HG03565 (cell line): ENCODE results near the gene ARL4A.
"Not testable (repeated sequence)": the region's sequence is repeated elsewhere in the genome, so short reads cannot be mapped to it uniquely, and the experiment has no call there.

Experiments used
- ATAC-seq: cut with Tn5 transposase; IDR thresholded peaks from one replicate; pipeline ENCODE4 v1.9.1; 2021; ENCODE audit warnings: mild to moderate bottlenecking, moderate library complexity; ENCODE audit not compliant: unreplicated experiment

ARL4A gene, protein sequence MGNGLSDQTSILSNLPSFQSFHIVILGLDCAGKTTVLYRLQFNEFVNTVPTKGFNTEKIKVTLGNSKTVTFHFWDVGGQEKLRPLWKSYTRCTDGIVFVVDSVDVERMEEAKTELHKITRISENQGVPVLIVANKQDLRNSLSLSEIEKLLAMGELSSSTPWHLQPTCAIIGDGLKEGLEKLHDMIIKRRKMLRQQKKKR

DNA sequence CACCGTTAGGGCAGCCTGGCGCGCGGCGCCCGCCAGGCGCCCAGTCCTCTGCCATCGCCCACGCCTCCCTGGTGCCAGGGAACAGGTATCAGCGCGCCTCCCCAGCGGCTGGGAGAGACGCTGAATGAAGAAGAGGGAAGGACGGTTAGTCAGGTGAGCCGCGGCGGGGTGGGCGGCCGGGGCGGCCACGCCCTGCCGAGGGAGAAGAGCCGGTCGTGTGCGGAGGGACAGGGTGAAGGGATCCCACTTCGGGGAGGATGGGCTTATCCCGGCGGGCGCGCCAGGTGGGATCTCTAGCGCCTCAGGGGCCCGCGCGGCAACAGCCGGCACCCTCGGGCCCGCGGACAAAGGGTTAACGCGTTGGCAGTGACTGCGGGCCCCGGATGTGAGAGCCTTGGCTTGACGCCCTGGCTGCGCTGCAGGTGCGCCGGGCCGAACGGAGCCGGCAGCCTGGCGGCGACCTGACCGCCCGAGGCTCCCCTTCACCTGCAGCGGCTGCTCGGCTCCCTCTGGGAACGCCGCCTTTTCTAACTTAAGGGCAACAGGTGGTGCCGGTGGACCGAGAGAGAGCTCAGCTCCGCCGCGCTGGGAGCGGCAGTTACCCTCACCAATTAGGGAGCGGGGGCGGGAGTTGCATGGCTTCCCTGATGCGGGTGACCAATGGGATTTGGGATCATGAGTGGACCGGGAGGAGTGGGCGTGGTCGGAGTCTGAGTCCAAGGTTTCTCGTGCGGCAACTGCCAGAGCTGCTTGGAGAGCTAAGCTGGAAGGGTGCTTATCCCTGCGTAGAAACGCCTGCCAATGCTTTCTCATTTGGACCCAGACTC lies at the start of gene ARL4A:
Gene ARL4A, plus strand, starts transcription at position 743 of the 827 bp plus-strand sequence. CDS start 622 bp downstream, outside the sequence.
- peak; percentile 72 for ATAC-seq

- no peak for ATAC-seq
Observed at GRCh38 chr7:12637819-12638592, 49.4 kb upstream of the ARL4A start.

- ATAC-seq, result peak; percentile 40
Observed at GRCh38 chr7:12638851-12639456, 48.5 kb upstream of the ARL4A start.

DNA sequence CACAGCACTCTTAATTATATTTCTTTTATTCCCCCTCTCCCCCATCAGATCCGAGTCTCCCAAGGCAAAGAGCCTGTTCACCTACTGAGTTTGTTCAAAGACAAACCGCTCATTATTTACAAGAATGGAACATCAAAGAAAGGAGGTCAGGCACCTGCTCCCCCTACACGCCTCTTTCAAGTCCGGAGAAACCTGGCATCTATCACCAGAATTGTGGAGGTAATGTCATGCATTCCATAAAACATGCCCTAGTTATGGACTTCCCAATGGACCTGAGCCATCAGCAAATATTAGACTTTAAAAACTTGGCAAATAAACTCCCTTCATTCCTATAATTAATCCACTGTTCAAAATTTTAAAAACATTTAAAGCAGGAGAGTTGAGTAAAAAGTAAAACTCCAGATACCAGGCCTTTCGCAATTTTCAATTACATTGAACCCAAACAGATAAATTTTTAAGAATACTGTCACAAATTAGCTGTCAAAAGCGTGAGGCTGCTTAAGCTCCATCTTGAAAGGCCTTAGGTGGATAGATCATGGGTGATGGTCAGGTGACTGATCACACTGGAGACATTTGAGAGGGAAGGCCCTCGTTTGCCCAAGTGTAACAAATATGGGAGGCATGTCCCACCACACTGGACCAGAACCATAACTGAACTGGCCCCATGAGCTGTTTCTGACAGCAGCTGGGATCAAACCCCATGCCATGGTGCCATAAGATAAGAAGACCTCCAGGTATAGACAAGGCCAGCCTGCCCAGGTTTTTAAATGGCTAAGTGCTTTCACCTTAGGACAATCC lies 46.9 kb upstream of the ARL4A start:
- ATAC-seq, result no peak

DNA sequence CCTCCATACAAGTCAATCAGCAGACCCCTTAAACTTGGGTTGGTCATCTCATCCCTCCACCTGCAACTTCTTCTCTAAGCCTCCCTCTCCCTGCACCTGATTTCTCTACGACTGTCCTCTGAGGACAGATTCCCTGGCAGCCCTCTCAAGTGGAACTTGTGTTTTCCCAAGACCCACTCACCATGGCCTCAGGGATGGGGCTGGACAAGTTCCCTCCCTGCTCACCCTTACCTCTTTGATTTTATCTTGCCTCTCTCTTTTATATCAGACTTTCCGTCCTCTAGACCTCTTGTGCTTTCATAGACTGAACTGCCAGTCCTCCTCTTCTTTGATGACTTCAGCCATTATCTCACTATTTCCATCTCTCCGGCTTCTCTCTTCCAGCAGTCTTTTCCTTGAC lies 46.2 kb upstream of the ARL4A start:
- no peak for ATAC-seq

GRCh38 chr7:12642508-12642907 lies 44.9 kb upstream of the ARL4A start:
- no peak for ATAC-seq

- no peak for ATAC-seq
Observed at GRCh38 chr7:12643001-12643643, 44.3 kb upstream of the ARL4A start.

- no peak for ATAC-seq
Observed at GRCh38 chr7:12643644-12644043, 43.8 kb upstream of the ARL4A start.

DNA sequence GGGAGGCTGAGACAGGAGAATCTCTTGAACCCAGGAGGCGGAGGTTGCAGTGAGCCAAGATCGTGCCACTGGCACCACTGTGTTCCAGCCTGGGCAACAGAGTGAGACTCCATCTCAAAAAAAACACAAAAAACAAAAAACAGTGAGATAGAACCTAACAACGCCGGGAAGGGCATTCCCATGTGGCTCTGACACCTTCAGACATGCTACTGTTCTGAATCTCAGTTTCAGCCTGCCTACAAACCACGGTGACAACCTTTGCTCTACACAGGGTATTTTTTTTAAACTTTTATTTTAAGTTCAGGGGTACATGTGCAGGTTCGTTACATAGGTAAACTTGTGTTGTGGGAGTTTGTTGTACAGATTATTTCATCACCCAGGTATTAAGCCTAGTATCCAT lies 42.2 kb upstream of the ARL4A start:
- not testable (repeated sequence) for ATAC-seq

- no peak for ATAC-seq
Observed at GRCh38 chr7:12646139-12646538, 41.3 kb upstream of the ARL4A start.

DNA sequence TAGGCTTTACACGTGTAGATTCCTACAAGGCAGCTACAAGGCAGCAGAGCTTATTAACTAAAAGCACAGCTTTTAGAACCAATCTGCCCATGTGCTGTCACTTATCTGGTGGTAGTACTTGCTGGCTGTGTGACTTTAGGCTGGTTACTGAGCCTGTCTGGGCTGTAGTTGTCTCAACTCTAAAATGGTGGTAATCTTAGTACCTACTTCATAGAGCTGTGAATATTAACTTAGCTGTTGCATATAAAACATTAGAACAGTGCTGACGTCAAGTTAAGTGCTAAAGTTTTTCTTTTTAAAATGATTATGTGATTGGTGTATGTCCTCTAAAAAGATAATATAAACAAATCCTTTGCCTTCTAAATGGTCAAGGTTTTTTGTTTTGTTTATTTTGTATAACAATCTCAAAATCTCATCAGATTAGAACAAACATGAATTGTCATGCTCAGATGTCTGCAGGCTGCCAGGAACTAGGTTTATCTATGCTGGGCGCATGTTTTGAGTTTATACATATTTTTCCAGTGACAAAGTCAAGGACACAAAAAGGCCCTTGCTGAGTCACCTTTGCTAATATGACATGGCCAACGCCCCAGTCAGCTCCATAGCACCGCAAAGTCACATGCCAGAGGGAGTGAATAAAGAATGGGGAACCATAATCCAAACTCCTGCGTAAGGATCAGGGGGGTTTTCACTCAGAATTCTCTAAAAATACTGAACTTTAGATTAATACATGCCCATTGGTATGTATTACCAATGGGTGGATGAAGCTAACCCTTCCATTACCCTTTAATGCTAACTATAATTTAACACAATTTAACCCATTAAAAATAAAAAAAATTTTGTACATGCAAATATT lies 39.8 kb upstream of the ARL4A start:
- ATAC-seq, result no peak

DNA sequence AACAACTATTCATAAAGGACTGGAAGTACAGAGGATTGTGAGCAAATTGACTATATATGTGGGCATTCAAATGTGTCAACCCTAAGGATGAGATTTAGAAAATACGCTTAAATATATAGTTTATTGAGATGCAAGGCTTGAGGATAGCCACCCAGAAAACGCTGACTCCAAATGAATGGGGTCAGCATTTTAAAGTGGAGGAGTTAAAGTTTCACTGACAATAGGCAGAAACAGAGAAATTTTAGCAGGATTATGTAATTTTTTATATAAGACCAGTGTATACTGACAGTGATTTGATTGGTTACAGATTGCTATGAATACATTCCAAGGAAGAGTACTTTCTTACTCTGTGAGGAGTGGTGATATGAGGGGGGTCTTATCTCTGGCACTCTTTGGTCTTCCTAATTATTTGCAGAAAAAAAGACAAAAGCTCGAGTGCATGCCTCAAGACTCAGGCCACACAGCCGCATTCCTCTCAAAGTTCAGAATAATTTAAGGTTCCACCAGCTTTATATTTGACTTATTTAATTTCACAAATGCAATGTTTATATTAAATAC lies 38.6 kb upstream of the ARL4A start:
- ATAC-seq, result no peak

DNA sequence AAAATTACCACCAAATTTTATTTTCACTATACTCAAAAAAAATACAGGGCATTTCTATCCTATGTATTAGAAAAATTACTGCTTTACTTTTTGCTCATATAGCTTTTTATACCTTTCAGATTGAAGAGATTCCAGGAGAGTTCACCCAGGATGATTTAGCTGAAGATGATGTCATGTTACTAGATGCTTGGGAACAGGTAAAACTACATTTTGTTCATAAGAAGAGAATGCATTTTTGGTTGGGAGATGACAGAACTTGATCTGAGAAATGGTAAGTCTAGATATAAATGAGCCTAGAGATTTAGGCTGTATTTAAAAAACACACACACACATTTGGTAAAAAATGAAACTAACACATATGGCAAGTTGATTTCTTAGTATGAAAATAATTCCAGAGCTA lies 38.1 kb upstream of the ARL4A start:
- no peak for ATAC-seq

- ATAC-seq, result no peak
Observed at GRCh38 chr7:12650080-12650479, 37.4 kb upstream of the ARL4A start.

GRCh38 chr7:12653110-12653509 lies 34.3 kb upstream of the ARL4A start:
- ATAC-seq, result no peak

- no peak for ATAC-seq
Observed at GRCh38 chr7:12653518-12653917, 33.9 kb upstream of the ARL4A start.

DNA sequence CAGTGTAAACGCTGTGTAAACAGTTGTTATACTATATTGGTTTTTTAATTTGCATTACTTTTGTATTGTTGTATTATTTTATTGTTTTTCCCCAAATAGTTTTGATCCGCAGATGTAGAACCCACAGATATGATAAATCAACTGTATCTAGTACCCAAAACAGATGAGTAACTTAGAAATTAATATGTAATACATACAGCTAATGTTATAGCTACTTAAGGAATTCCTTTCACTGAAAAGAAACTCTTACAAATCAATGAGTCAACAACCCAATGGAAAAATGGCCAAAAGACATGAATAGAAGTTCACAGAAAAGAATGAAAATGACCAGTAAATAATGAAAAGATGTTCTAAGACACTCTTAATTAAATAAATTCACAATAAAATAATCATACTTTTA lies 32.3 kb upstream of the ARL4A start:
- no peak for ATAC-seq

DNA sequence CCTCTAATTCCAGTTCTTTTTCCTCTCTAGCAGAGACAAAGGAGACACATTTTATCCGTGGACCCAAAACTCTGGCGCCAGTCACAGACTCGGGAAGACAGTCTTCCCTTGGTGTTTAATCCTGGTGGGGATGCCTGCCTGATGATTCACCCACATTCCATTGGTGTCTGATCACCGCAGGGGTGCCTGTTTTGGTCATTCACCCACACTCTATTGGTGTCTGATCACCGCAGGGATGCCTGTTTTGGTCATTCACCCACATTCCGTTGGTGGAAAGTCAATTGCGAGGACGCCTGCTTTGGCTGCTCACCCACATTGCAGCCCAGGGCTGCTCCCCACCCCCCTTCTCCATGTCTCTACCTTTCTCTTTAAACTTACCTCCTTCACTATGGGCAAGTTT lies 27.0 kb upstream of the ARL4A start:
- not testable (repeated sequence) for ATAC-seq

GRCh38 chr7:12660986-12661385 lies 26.4 kb upstream of the ARL4A start:
- ATAC-seq, result not testable (repeated sequence)
